ENCODE results near the gene BRD7.
"Not testable (repeated sequence)": the region's sequence is repeated elsewhere in the genome, so short reads cannot be mapped to it uniquely, and the experiment has no call there.

The BRD7 gene

GRCh38 chr16:50351952-50352351 lies 16.8 kb downstream of the BRD7 start:
- no peak overlapping the region for H3K4me3 Mint-ChIP-seq
- DNase-seq (ENCODE audit: low spot score in 2 of 2) (no peak), ATAC-seq (peak; percentile 52)
- H3K27ac Mint-ChIP-seq = peak overlapping the region; percentile 5
- no peaks in the 10 kb centered on the region for H3K9me3 Mint-ChIP-seq
- peaks cover 12% of the 10 kb centered on the region for H3K4me1 Mint-ChIP-seq
- H3K36me3 Mint-ChIP-seq = peaks cover 82% of the 10 kb centered on the region

GRCh38 chr16:50351116-50351515 lies 17.7 kb downstream of the BRD7 start:
- Mint-ChIP-seq H3K4me3 (no peak overlapping the region), H3K27ac (no peak overlapping the region), H3K36me3 (peaks cover 90% of the 10 kb centered on the region), H3K4me1 (peaks cover 17% of the 10 kb centered on the region), H3K9me3 (no peaks in the 10 kb centered on the region)
- ATAC-seq = no peak
- no peak for DNase-seq (ENCODE audit: low spot score in 2 of 2)

- not testable (repeated sequence) for DNase-seq (ENCODE audit: low spot score in 2 of 2); ATAC-seq; H3K4me3 Mint-ChIP-seq; H3K4me1 Mint-ChIP-seq; H3K9me3 Mint-ChIP-seq; H3K27ac Mint-ChIP-seq
- H3K36me3 Mint-ChIP-seq = peaks cover 94% of the 10 kb centered on the region
Observed at GRCh38 chr16:50345210-50345609, 23.6 kb downstream of the BRD7 start.

GRCh38 chr16:50343566-50343965 lies 25.2 kb downstream of the BRD7 start:
- not testable (repeated sequence) for H3K9me3 Mint-ChIP-seq; DNase-seq (ENCODE audit: low spot score in 2 of 2); H3K27ac Mint-ChIP-seq; H3K4me3 Mint-ChIP-seq; ATAC-seq
- Mint-ChIP-seq H3K4me1 (peaks cover 16% of the 10 kb centered on the region), H3K36me3 (peaks cover 91% of the 10 kb centered on the region)

- DNase-seq (ENCODE audit: low spot score in 2 of 2) (no peak), ATAC-seq (no peak)
- peaks cover 87% of the 10 kb centered on the region for H3K36me3 Mint-ChIP-seq
- H3K4me1 Mint-ChIP-seq = peaks cover 22% of the 10 kb centered on the region
- H3K9me3 Mint-ChIP-seq = no peaks in the 10 kb centered on the region
- no peak overlapping the region for H3K4me3 Mint-ChIP-seq
- no peak overlapping the region for H3K27ac Mint-ChIP-seq
Observed at GRCh38 chr16:50340578-50340977, 28.2 kb downstream of the BRD7 start.

GRCh38 chr16:50338371-50339231 lies 30.2 kb downstream of the BRD7 start:
- no peak for DNase-seq (ENCODE audit: low spot score in 2 of 2)
- peaks cover 89% of the 10 kb centered on the region for H3K36me3 Mint-ChIP-seq
- H3K9me3 Mint-ChIP-seq = no peaks in the 10 kb centered on the region
- peak overlapping the region; percentile 56 for H3K27ac Mint-ChIP-seq
- peak overlapping the region; percentile 31 for H3K4me3 Mint-ChIP-seq
- peaks cover 37% of the 10 kb centered on the region for H3K4me1 Mint-ChIP-seq
- ATAC-seq = peak; percentile 82

GRCh38 chr16:50336884-50337283 lies 31.9 kb downstream of the BRD7 start:
- Mint-ChIP-seq H3K36me3 (peaks cover 89% of the 10 kb centered on the region), H3K4me1 (peaks cover 42% of the 10 kb centered on the region)
- ATAC-seq = no peak

GRCh38 chr16:50335196-50335958 lies 33.4 kb downstream of the BRD7 start:
- DNase-seq (ENCODE audit: low spot score in 2 of 2) (no peak), ATAC-seq (peak; percentile 87)
- peaks cover 42% of the 10 kb centered on the region for H3K4me1 Mint-ChIP-seq

More at GRCh38 chr16:50336884-50337283, 31.9 kb downstream of the BRD7 start:
- H3K9me3 Mint-ChIP-seq = no peaks in the 10 kb centered on the region
- no peak overlapping the region for H3K27ac Mint-ChIP-seq
- no peak for DNase-seq (ENCODE audit: low spot score in 2 of 2)
- H3K4me3 Mint-ChIP-seq = no peak overlapping the region

GRCh38 chr16:50334106-50334975 lies 34.4 kb downstream of the BRD7 start:
- DNase-seq (ENCODE audit: low spot score in 2 of 2) = no peak
- peaks cover 46% of the 10 kb centered on the region for H3K4me1 Mint-ChIP-seq
- H3K27ac Mint-ChIP-seq = peak overlapping the region; percentile 88
- peaks cover 77% of the 10 kb centered on the region for H3K36me3 Mint-ChIP-seq
- no peak overlapping the region for H3K4me3 Mint-ChIP-seq
- H3K9me3 Mint-ChIP-seq = no peaks in the 10 kb centered on the region
- no peak for ATAC-seq

More at GRCh38 chr16:50335196-50335958, 33.4 kb downstream of the BRD7 start:
- Mint-ChIP-seq H3K36me3 (peaks cover 85% of the 10 kb centered on the region), H3K9me3 (no peaks in the 10 kb centered on the region), H3K4me3 (peak overlapping the region; percentile 10), H3K27ac (peak overlapping the region; percentile 88)

- H3K27ac Mint-ChIP-seq = no peak overlapping the region
- H3K4me1 Mint-ChIP-seq = peaks cover 34% of the 10 kb centered on the region
- H3K36me3 Mint-ChIP-seq = peaks cover 88% of the 10 kb centered on the region
- no peak for ATAC-seq
- DNase-seq (ENCODE audit: low spot score in 2 of 2) = no peak
- no peaks in the 10 kb centered on the region for H3K9me3 Mint-ChIP-seq
- no peak overlapping the region for H3K4me3 Mint-ChIP-seq
Observed at GRCh38 chr16:50332599-50332998, 36.2 kb downstream of the BRD7 start.

GRCh38 chr16:50331570-50331969 lies 37.2 kb downstream of the BRD7 start:
- DNase-seq (ENCODE audit: low spot score in 2 of 2) (no peak), ATAC-seq (no peak)
- Mint-ChIP-seq H3K4me3 (no peak overlapping the region), H3K36me3 (peaks cover 81% of the 10 kb centered on the region), H3K9me3 (no peaks in the 10 kb centered on the region), H3K4me1 (peaks cover 40% of the 10 kb centered on the region), H3K27ac (peak overlapping the region; percentile 58)

- H3K36me3 Mint-ChIP-seq = peaks cover 81% of the 10 kb centered on the region
- no peak overlapping the region for H3K4me3 Mint-ChIP-seq
- peak overlapping the region; percentile 59 for H3K27ac Mint-ChIP-seq
- peaks cover 34% of the 10 kb centered on the region for H3K4me1 Mint-ChIP-seq
- DNase-seq (ENCODE audit: low spot score in 2 of 2) (no peak), ATAC-seq (no peak)
- no peaks in the 10 kb centered on the region for H3K9me3 Mint-ChIP-seq
Observed at GRCh38 chr16:50329446-50330189, 39.2 kb downstream of the BRD7 start.

- peak; percentile 44 to 82 for DNase-seq (ENCODE audit: low spot score in 2 of 2)
- Mint-ChIP-seq H3K4me1 (peaks cover 40% of the 10 kb centered on the region), H3K9me3 (no peaks in the 10 kb centered on the region), H3K4me3 (peak overlapping the region; percentile 20), H3K27ac (peak overlapping the region; percentile 59), H3K36me3 (peaks cover 81% of the 10 kb centered on the region)
- ATAC-seq = peak; percentile 99
Observed at GRCh38 chr16:50326835-50327465, 41.8 kb downstream of the BRD7 start.

GRCh38 chr16:50326264-50326663 lies 42.5 kb downstream of the BRD7 start:
- peaks cover 81% of the 10 kb centered on the region for H3K36me3 Mint-ChIP-seq
- peak overlapping the region; percentile 69 for H3K27ac Mint-ChIP-seq
- peaks cover 40% of the 10 kb centered on the region for H3K4me1 Mint-ChIP-seq
- no peak overlapping the region for H3K4me3 Mint-ChIP-seq
- ATAC-seq (no peak), DNase-seq (ENCODE audit: low spot score in 2 of 2) (no peak)
- H3K9me3 Mint-ChIP-seq = no peaks in the 10 kb centered on the region
